ENCODE results near the gene SYTL4. TPM values are rescaled to one million over a fixed set of nuclear protein-coding genes. Genes with fewer than 3 reads are reported as not detected.

The SYTL4 gene
- total RNA-seq, 1 donor from 2014 or later: 16.4 TPM

DNA sequence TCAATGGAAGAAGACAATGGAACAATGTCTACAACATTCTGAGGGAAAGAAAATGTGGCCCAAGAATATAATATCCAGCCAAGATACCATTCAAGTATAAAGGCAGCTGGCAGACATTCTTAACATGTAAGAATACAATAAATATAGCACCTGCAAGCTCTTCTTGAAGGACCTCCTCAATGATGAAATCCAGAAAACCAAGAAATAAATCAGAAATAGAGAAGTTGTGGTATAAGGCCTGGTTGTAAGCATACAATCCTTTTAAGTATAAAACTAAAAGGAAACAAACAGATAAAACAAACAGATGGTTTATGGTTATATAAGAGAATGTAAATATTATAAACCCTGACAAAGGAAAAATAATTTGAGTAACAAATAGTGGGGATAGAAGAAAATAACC, 33.4 kb downstream of the SYTL4 start:
- Histone ChIP-seq H3K4me3 (no peak overlapping the region), H3K36me3 (no peaks in the 10 kb centered on the region), H3K27me3 (no peaks in the 10 kb centered on the region), H3K9me3 (no peaks in the 10 kb centered on the region), H3K4me1 (no peaks in the 10 kb centered on the region), H3K27ac (no peak overlapping the region)
- ATAC-seq (no peak), DNase-seq (no peak)
- intact Hi-C loops (cut with DNase I): no loop called here
- TF ChIP-seq CTCF (IDR thresholded peaks at IDR 0.05): no peak

DNA sequence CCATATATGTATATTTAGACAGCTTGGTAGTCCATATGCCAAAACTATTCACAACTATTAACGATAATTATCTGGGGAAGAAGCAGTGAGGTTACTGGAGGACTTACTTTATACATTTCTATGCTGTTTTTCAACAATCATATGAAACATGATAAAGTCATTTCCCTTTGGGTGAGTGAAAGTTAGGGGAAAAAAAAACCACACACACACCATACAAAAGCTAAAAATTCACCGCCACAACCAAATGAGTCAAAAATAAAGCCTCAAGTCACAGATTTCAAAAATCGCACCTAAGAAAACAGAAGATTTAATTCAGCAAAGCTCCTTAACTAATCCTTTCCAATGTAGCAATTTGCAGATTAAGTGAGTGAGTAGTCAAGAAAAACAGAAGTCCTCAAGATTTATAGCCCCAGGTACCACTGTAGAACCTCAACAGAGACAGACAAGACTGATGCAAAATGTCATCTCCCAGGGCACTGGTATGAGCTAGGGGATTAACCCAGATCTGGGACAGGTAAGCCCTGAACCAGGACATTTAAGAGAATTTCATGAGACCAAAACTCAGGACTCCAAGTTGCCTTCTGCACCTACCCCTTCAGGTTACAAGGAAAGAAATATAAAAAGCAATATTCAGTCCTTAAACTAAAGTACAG, 35.1 kb downstream of the SYTL4 start:
- Histone ChIP-seq H3K9me3 (no peaks in the 10 kb centered on the region), H3K4me3 (no peak overlapping the region), H3K36me3 (no peaks in the 10 kb centered on the region), H3K4me1 (no peaks in the 10 kb centered on the region), H3K27ac (no peak overlapping the region), H3K27me3 (no peaks in the 10 kb centered on the region)
- ATAC-seq (no peak), DNase-seq (no peak)
- TF ChIP-seq CTCF (IDR thresholded peaks at IDR 0.05): no peak
- intact Hi-C loops (cut with DNase I): no loop called here

DNA sequence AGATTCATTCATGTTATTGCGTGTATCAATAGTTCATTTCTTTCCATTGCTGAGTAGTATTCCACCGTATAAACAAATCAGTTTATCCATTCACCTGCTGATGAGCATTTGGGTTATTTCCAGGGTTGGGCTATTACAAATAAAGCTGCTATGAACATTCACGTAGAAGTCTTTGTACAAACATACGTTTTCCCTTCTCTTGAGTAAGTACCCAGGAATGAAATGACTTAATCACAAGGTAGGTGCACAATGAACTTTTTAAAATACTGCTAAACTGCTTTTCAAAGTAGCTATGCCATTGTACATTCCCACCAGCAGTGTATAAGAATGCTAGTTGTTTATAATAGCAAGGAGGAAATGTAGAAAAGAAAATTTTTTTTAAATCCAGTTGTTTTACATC, 35.9 kb downstream of the SYTL4 start:
- Histone ChIP-seq H3K36me3 (no peaks in the 10 kb centered on the region), H3K27me3 (no peaks in the 10 kb centered on the region), H3K9me3 (no peaks in the 10 kb centered on the region), H3K4me3 (no peak overlapping the region), H3K4me1 (no peaks in the 10 kb centered on the region), H3K27ac (no peak overlapping the region)
- TF ChIP-seq CTCF (IDR thresholded peaks at IDR 0.05): no peak
- intact Hi-C loops (cut with DNase I): no loop called here
- ATAC-seq (no peak), DNase-seq (no peak)

GRCh38 chrX:100695302-100695701, 36.6 kb downstream of the SYTL4 start:
- H3K4me3 ChIP-seq: no peak overlapping the region
- no peaks in the 10 kb centered on the region for H3K36me3 ChIP-seq
- no peaks in the 10 kb centered on the region for H3K4me1 ChIP-seq
- no peaks in the 10 kb centered on the region for H3K9me3 ChIP-seq
- intact Hi-C loops (cut with DNase I): no loop called here
- no peak for ATAC-seq
- no peak for TF ChIP-seq CTCF (IDR thresholded peaks at IDR 0.05)
- H3K27me3 ChIP-seq: no peaks in the 10 kb centered on the region
- H3K27ac ChIP-seq: no peak overlapping the region
- no peak for DNase-seq

DNA sequence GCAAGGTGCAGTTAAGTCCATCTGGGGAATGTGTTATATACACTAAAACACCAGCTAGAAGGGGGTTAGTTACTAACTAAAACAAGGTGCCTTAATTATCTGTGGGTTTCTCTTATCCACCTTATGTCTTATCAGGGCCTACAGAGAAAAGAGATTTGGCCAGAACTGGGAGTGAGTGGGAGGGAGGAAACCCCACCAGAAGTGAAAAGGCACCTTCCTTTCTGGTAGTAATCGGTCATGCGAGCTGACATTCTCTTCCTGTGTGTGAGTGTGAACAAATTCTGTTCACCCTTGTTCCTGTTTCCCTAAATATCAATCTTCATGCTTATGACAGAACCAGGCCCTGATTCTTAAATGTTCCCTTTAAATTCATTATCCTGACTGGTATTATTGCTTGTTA, 44.4 kb downstream of the SYTL4 start:
- H3K27me3 ChIP-seq: no peaks in the 10 kb centered on the region
- ATAC-seq: no peak
- H3K4me3 ChIP-seq: no peak overlapping the region
- intact Hi-C loops (cut with DNase I): loop anchor here (10.0 kb wide), 1 partner anchor 77 kb away; no protein-coding TSS in a partner anchor
- no peak for TF ChIP-seq CTCF (IDR thresholded peaks at IDR 0.05)
- H3K4me1 ChIP-seq: no peaks in the 10 kb centered on the region
- no peaks in the 10 kb centered on the region for H3K9me3 ChIP-seq
- DNase-seq: no peak
- no peaks in the 10 kb centered on the region for H3K36me3 ChIP-seq
- no peak overlapping the region for H3K27ac ChIP-seq

GRCh38 chrX:100687128-100687527, 44.8 kb downstream of the SYTL4 start:
- H3K36me3 ChIP-seq: no peaks in the 10 kb centered on the region
- DNase-seq (no peak), ATAC-seq (no peak)
- no peak overlapping the region for H3K27ac ChIP-seq
- intact Hi-C loops (cut with DNase I): loop anchor here (10.0 kb wide), 1 partner anchor 78 kb away; no protein-coding TSS in a partner anchor
- no peaks in the 10 kb centered on the region for H3K9me3 ChIP-seq
- no peak overlapping the region for H3K4me3 ChIP-seq
- TF ChIP-seq CTCF (IDR thresholded peaks at IDR 0.05): no peak
- no peaks in the 10 kb centered on the region for H3K4me1 ChIP-seq
- no peaks in the 10 kb centered on the region for H3K27me3 ChIP-seq

Measured in upper lobe of right lung (tissue), 1 donor.